ENCODE measurements around the gene RASGRP2. TPM values are rescaled to one million over a fixed set of nuclear protein-coding genes. Genes with fewer than 3 reads are reported as not detected.

Gene RASGRP2
- total RNA-seq, 1 donor from 2014 or later: 24.9 TPM

DNA sequence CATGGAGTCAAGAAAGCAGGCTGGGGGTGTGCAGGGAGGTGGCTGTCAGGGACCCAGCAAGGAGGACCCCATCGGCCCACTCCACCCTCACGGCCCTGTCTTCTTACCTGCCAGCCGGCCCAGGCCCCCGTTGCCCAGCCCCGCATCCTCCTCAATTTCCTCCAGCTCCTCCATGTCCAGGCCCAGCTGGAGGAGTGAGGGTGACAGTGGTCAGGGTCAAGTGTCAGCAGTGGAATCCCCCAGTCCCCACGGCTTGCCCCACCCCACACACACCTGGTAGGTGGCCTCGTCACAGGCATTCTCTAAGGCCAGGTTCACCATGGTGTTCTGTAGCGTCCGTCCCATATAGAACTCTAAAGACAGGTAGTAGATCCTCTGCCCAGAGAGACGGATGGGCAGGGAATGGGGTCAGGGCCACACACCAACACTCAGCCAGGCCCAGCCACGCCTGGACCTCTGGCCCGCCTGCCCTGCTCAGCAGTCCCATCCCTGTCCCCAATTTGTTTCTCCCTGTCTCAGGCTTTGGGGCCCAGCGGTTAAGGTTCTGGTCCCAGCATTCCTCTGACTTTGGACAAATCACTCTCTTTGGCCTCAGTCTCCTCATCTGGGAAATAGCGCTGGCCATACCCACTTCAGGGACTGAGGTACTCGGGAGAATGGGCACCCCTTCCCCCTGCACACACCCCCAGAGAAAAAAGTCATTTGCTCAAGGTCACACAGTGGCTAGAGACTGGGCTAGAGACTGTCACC is 14.6 kb upstream of the RASGRP2 start:
- FAIRE-seq (no peak), DNase-seq (ENCODE audit: low spot score in 2 of 2) (no peak)

DNA sequence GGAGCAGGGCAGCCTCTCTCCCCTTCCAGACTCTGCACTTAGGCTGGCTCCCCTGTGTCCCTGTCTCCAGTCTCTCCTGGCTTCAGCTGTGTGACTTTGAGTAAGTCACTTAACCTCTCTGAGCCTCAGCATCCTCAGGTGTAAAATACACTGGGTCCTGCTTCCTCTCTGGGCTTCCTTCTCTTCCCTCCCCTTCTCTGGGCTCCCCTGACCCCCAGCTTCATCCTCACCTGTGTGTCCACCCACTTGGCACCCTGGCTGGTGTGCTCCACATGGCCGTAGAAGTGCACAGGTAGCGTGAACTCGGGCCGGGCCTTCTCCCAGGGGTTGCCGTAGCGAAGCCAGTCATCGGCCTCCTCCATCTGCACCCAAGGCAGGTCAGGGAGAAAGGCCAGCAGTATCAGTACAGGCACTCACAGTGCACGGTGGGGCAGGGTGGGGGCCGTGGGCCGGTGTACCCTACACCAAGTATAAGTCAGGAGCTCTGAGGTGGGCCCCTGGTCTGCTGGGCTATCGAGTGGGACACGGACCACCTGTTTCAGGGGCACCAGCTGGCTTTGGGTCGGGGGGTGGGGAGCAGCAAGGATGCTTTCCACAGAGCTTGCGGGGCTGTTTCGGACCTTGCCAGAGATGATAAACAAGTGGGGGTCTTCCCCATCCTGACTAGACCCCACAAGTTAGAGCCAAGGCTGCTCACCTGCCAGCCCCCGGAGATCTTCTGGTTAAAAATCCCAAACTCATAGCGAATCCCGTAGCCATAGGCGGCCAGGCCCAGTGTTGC is 13.8 kb upstream of the RASGRP2 start:
- FAIRE-seq (no peak), DNase-seq (ENCODE audit: low spot score in 2 of 2) (no peak)

- DNase-seq (ENCODE audit: low spot score in 2 of 2) (no peak), FAIRE-seq (no peak)
Measured at GRCh38 chr11:64755681-64756361, 11.9 kb upstream of the RASGRP2 start.

DNA sequence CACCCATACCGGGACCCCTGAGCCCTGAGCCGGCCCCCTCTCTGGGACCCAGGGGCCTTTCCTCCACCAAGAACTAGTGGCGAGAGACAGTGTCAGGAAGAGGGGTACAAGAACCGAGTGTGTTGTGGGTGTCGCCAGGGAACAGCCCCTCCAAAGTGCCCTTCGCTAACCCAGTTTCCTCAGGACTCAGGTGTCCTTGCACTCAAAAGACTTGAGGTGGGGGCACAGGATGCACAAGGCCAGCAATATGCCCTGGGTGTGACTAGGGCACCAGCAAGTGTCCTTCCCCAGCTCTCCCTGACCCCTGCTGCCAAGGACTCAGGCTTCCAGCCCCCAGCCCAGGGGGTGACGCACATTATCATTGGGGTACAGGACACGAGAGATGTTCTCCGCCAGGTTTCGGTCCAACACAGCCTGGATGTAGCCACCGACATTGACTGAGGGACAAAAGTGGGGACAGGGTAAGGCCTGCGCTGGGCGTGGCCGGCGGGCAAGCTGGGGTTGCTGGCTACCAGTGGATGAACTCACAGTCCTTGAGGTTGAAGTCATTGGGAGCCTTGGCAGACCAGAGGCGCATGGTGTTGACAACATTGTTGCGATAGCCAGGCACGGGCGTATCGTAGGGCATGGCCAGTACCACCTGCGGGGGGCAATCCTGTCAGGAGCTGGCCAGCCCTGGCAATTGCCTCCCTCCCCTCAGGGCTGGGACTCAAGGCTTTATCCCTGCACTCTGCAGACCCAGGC is 11.1 kb upstream of the RASGRP2 start:
- DNase-seq (ENCODE audit: low spot score in 2 of 2) (no peak), FAIRE-seq (no peak)

GRCh38 chr11:64754124-64754918 is 10.4 kb upstream of the RASGRP2 start:
- FAIRE-seq: no peak

DNA sequence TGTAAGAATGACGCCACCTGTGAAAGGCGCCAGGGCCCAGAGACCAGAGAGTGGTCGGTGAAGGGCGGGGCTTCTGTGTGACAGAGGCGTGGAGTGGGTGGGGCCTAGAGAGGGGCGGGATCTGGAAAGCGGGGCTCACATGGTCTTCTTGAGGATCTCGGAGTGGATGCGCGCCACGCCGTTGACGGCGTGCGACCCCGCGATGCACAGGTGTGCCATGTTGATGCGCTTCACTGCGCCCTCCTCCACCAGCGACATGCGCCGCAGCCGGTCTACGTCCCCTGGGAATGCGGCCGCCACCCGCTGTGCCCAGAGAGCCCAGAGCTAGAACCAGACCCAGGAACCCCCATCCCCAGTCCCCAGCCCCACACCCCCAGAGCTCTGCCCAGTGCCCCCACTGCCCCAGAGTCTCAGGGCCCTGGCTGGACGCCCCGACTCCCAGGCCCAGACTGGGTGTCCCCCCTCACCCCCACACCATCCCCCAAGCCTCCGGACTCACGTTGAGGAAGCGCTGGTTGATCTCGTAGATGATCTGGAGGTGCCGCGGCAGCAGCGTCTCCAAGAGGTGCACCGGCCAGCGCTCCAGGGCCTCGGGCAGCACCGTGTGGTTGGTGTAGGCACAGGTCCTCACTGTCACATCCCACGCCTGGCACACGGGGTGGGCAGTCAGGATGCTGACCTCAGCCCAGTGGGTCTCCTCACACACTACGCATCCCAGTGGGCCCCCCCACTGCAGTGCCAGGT is 9.6 kb upstream of the RASGRP2 start:
- FAIRE-seq: no peak
- DNase-seq (ENCODE audit: low spot score in 2 of 2): no peak

More at GRCh38 chr11:64754124-64754918, 10.4 kb upstream of the RASGRP2 start:
- no peak for DNase-seq (ENCODE audit: low spot score in 2 of 2)

DNA sequence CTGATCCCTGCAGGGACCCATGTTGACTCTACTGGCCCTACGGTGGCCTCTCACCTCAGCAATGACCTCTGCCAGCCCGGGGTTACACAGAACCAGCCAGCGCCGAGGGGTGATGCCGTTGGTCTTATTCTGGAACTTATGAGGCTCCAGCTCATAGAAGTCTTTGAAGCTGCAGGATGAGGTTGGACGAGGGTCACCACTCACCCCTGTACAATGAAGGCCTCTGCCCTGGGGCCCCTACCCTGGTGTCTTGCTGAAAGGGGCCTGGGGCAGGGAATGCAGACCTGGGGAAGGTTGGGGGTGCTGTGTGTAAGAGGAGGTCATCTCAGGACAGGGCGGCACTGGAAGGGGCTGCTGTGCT is 9.1 kb upstream of the RASGRP2 start:
- no peak for DNase-seq (ENCODE audit: low spot score in 2 of 2)
- no peak for FAIRE-seq

- FAIRE-seq (no peak), DNase-seq (ENCODE audit: low spot score in 2 of 2) (no peak)
Measured at GRCh38 chr11:64752175-64752970, 8.4 kb upstream of the RASGRP2 start.

- DNase-seq (ENCODE audit: low spot score in 2 of 2) (no peak), FAIRE-seq (no peak)
Measured at GRCh38 chr11:64751580-64751979, 7.6 kb upstream of the RASGRP2 start.

- FAIRE-seq: no peak
- no peak for DNase-seq (ENCODE audit: low spot score in 2 of 2)
Measured at GRCh38 chr11:64751136-64751535, 7.2 kb upstream of the RASGRP2 start.

- DNase-seq (ENCODE audit: low spot score in 2 of 2): no peak
- FAIRE-seq: no peak
Measured at GRCh38 chr11:64750361-64751054, 6.6 kb upstream of the RASGRP2 start.

DNA sequence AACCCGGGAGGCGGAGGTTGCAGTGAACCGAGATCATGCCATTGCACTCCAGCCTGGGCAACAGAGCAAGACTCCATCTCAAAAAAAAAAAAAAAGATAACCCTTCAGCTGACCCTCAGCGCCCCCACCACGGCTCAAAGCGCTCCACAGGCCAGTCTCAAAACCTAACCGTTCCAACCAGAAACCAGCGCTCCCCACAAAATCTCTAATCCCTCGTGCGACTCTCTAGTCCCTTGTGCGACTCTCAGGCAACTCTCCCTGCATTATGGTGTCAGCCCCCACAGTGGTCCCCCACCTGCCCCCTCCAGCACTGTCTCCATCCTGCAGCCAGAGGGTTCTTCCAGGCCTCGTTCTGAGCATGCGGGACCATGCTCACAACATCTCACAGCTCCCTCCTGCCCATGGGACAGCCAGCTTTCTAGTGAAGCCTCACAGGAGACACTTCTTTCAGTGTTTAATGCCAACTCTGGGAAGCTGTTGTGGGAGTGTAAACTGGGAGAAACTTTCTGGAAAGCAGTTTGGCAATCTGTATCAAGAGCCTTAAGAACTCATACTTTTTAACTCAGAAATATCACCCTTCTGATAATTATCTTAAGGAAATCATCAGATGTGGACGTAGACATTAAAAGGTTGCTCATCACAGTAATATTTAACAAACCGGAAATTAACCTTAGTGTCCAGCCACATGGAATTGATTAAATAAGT is 4.2 kb upstream of the RASGRP2 start:
- DNase-seq (ENCODE audit: low spot score in 2 of 2) (no peak), FAIRE-seq (no peak)

- DNase-seq (ENCODE audit: low spot score in 2 of 2) (no peak), FAIRE-seq (no peak)
Measured at GRCh38 chr11:64746486-64746885, 2.5 kb upstream of the RASGRP2 start.

- FAIRE-seq (no peak), DNase-seq (ENCODE audit: low spot score in 2 of 2) (peak; percentile 77 to 96)
Measured at GRCh38 chr11:64745521-64746328, 1.8 kb upstream of the RASGRP2 start.

- DNase-seq (ENCODE audit: low spot score in 2 of 2): peak; percentile 69 to 77
Measured at GRCh38 chr11:64745189-64745520, 1.2 kb upstream of the RASGRP2 start.

GRCh38 chr11:64744544-64745188 is 724 bp upstream of the RASGRP2 start:
- no peak for FAIRE-seq
- DNase-seq (ENCODE audit: low spot score in 2 of 2): peak; percentile 71 to 74

More at GRCh38 chr11:64745189-64745520, 1.2 kb upstream of the RASGRP2 start:
- FAIRE-seq: no peak
